Activated CD4-positive, alpha-beta T cell treated with anti-CD3 and anti-CD28 coated beads, Interleukin-2, amount 10 ng/mL, durations not matched to agents 7 days and 5 days (primary cell): ENCODE results near the gene DYDC2. TPM values are rescaled to one million over a fixed set of nuclear protein-coding genes. Genes with fewer than 3 reads are reported as not detected.

Experiments
- CTCF ChIA-PET: fragments of 350-600 bp; sonication (Branson Sonifier 250); formaldehyde crosslinking; loops from one replicate; lab custom pipeline; 2021; ENCODE audit warnings: antibody characterized with exemption; lab: Charles Lee
- POLR2A ChIA-PET: fragments of 350-600 bp; sonication (Branson Sonifier 250); formaldehyde crosslinking; loops from one replicate; lab custom pipeline; 2021; ENCODE audit warnings: antibody characterized with exemption; lab: Charles Lee
- DNase-seq: peaks from one replicate; pipeline ENCODE4 v3.0.0-alpha.2; 2020
- H3K27ac Mint-ChIP-seq: one replicate; pipeline ENCODE4 v1.8.0; 2021; ENCODE audit warnings: mild to moderate bottlenecking, moderate library complexity, mixed read lengths
- H3K27me3 Mint-ChIP-seq: one replicate; pipeline ENCODE4 v1.8.0; 2021; ENCODE audit warnings: mixed read lengths
- H3K36me3 Mint-ChIP-seq: one replicate; pipeline ENCODE4 v1.8.0; 2021; ENCODE audit warnings: low read depth, mixed read lengths
- H3K4me1 Mint-ChIP-seq: one replicate; pipeline ENCODE4 v1.8.0; 2021; ENCODE audit warnings: mixed read lengths
- H3K4me3 Mint-ChIP-seq: one replicate; pipeline ENCODE4 v1.8.0; 2021; ENCODE audit warnings: mild to moderate bottlenecking, moderate library complexity, mixed read lengths
- H3K9me3 Mint-ChIP-seq: one replicate; pipeline ENCODE4 v1.8.0; 2021; ENCODE audit warnings: mixed read lengths
- total RNA-seq, 2 experiments: library from RNA; stranded (reverse); gene quantifications; one replicate each; pipeline ENCODE4 v1.2.3, GENCODE V29; 2021

The DYDC2 gene, protein sequence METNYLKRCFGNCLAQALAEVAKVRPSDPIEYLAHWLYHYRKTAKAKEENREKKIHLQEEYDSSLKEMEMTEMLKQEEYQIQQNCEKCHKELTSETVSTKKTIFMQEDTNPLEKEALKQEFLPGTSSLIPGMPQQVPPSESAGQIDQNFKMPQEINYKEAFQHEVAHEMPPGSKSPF
- total RNA-seq: not detected

DNA sequence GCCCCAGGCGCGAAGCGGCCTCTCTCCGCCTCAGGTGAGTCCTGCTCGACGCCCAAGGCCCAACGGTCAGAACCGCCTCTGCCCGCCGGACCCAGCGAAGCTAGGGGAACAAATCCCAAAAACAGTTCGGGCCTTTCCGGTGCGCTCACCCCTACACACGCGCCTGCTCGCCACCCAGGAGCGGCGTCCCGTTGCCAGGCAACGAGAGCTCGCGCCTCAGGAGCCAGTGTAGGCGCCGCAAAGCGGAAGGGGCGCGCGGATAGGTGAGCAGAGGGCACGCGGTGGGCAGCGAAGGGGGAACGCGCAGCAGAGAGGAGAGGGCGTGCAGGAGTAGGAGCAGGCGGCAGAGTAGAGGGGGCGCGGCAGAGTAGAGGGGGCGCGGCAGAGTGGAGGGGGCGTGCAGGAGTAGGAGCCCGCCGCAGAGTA lies at the start of gene DYDC2, which contains the start of gene DYDC1:
Gene DYDC2 (plus strand): TSS at position 219 of the 426 bp plus-strand sequence. CDS start 5,663 bp downstream, outside the sequence.
Gene DYDC1 (minus strand): TSS at position 193 of the 426 bp plus-strand sequence. CDS start 4,154 bp downstream, outside the sequence.
- H3K9me3 Mint-ChIP-seq: no peaks in the 10 kb centered on the region
- no peaks in the 10 kb centered on the region for H3K36me3 Mint-ChIP-seq
- POLR2A ChIA-PET: no interaction called here
- H3K27ac Mint-ChIP-seq: no peak within 1 kb of the TSS
- peaks cover 9% of the 10 kb centered on the region for H3K4me1 Mint-ChIP-seq
- peak within 1 kb of the TSS; percentile 60 for H3K4me3 Mint-ChIP-seq
- peaks cover 30% of the 10 kb centered on the region for H3K27me3 Mint-ChIP-seq
- CTCF ChIA-PET: no interaction called here
- DNase-seq: peak; percentile 73

DNA sequence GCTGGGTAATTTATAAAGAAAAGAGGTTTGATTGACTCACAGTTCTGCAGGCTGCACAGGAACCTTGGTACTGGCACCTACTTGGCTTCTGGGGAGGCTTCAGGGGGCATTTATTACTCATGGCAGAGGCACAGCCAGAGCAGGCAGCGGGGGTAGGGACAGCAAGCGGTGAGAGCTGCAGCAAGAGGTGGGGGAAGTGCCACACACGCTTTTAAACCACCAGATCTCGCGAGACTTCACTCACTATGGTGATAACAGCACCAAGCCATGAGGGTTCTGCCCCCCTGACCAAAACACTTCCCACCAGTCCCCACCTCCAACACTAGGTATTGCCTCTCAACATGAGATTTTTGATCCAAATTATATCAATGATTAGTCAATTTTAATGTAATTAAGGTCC lies 43.1 kb upstream of the DYDC2 start:
- Mint-ChIP-seq H3K27ac (no peak overlapping the region), H3K27me3 (peaks cover 5% of the 10 kb centered on the region), H3K4me3 (no peak overlapping the region), H3K36me3 (no peaks in the 10 kb centered on the region), H3K9me3 (no peaks in the 10 kb centered on the region), H3K4me1 (no peaks in the 10 kb centered on the region)
- DNase-seq: no peak
- CTCF ChIA-PET: no interaction called here
- POLR2A ChIA-PET: no interaction called here

DNA sequence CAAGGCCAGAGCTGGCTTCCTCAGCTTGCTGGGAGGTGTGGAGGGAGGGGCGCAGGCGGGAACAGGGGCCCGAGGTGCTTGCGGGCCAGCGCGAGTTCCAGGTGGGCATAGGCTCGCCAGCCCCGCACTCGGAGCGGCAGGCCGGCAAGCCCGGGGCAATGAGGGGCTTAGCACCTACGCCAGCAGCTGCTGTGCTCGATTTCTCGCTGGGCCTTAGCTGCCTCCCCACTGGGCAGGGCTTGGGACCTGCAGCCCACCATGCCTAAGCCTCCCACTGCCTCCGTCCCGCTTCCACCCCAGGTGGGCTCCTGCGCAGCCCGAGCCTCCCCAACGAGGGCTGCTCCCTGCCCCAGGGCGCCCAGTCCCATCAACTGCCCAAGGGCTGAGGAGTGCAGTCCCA lies 41.2 kb upstream of the DYDC2 start:
- no peak for DNase-seq
- H3K4me3 Mint-ChIP-seq: no peak overlapping the region
- POLR2A ChIA-PET: no interaction called here
- CTCF ChIA-PET: no interaction called here
- H3K9me3 Mint-ChIP-seq: no peaks in the 10 kb centered on the region
- no peaks in the 10 kb centered on the region for H3K4me1 Mint-ChIP-seq
- peaks cover 7% of the 10 kb centered on the region for H3K27me3 Mint-ChIP-seq
- H3K36me3 Mint-ChIP-seq: no peaks in the 10 kb centered on the region
- no peak overlapping the region for H3K27ac Mint-ChIP-seq

DNA sequence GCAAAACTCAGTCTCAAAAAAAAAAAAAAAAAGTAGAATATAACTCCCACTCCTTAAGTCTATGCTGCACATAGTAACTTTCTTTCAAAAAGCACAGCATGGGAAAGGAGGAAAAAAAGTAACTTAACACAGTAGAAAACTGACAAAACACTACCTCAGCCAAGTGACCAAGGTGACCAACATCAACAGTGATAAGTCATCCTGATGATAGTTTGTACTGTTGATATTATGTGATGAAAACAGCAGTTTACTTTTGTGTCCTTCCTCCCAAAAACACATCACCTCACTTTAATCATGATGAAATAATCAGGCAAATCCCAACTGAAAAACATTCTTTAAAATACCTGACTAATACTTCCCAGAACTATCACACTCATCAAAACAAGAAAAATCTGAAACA lies 37.8 kb upstream of the DYDC2 start:
- no peaks in the 10 kb centered on the region for H3K4me1 Mint-ChIP-seq
- H3K4me3 Mint-ChIP-seq: no peak overlapping the region
- peaks cover 2% of the 10 kb centered on the region for H3K27me3 Mint-ChIP-seq
- no peaks in the 10 kb centered on the region for H3K36me3 Mint-ChIP-seq
- H3K27ac Mint-ChIP-seq: no peak overlapping the region
- ChIA-PET CTCF (no interaction called here), POLR2A (no interaction called here)
- DNase-seq: no peak
- H3K9me3 Mint-ChIP-seq: no peaks in the 10 kb centered on the region

DNA sequence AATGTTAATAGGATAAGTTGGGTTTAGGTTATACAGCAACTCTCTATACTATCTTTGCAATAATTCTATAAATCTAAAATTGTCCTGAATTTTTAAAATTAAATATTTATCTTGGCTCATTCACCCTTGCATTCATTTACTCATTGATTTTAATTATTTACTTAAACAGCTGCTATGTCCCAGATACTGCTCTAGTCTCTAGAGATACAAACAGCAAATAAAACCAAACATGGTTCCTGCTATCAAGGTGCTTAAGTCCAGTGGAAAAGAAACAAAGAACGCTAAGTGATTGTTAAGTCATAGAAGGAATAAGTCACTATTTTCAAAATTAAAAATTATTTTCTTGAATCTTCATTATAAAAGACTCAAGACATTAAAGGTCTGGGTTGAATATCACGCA lies 37.3 kb upstream of the DYDC2 start:
- Mint-ChIP-seq H3K27me3 (peaks cover 4% of the 10 kb centered on the region), H3K36me3 (no peaks in the 10 kb centered on the region), H3K27ac (no peak overlapping the region), H3K4me3 (no peak overlapping the region), H3K9me3 (no peaks in the 10 kb centered on the region), H3K4me1 (no peaks in the 10 kb centered on the region)
- ChIA-PET POLR2A (no interaction called here), CTCF (no interaction called here)
- DNase-seq: no peak

DNA sequence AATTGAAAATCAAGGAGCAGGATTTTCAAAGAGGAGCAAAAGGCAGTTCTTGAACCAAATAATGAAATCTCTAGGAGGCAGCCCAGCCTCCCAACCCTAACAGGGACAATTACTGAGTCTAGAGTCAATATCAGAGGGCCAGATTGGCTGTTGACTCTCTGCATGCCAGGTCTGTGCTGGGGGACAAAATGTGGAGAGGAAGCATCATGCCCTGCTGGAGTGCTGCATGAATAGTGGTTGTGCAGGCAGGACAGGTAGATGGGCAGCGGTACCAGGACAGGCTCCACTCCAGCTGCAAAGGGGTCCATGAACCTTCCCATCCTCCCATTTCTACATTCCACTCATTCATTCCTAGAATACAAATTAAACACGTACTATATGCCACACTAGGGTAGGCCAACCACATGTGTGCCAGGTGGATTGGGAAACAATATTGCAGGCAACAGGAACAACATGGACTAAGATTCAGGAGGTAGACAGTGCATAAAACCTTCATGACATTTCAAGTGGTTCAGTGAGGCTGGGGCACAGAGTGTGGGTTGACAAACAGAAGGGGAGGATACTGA lies 36.8 kb upstream of the DYDC2 start:
- Mint-ChIP-seq H3K4me3 (no peak overlapping the region), H3K9me3 (no peaks in the 10 kb centered on the region), H3K4me1 (no peaks in the 10 kb centered on the region), H3K27me3 (peaks cover 5% of the 10 kb centered on the region), H3K36me3 (no peaks in the 10 kb centered on the region), H3K27ac (no peak overlapping the region)
- POLR2A ChIA-PET: no interaction called here
- CTCF ChIA-PET: no interaction called here
- DNase-seq: no peak

DNA sequence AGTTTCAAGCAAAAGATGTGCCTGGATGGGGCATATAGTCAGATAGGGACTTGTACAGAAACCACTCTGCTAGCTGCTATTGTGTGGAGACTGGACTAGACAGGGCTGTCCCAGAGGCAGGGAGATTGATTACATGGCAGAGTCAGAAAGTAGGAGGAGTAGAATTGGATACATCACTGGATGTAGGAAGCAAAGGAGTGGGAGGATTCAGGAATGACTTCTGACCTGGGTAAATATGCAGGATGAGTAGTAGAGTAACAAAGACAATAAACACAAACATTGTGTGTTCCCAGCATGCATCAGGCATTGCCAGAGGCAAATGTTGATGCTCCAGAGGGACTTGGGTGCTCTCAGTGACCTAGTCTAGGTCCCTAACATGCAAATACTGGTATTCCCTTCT lies 36.2 kb upstream of the DYDC2 start:
- DNase-seq: no peak
- Mint-ChIP-seq H3K27ac (no peak overlapping the region), H3K36me3 (no peaks in the 10 kb centered on the region), H3K9me3 (no peaks in the 10 kb centered on the region), H3K27me3 (peaks cover 5% of the 10 kb centered on the region), H3K4me1 (no peaks in the 10 kb centered on the region), H3K4me3 (no peak overlapping the region)
- CTCF ChIA-PET: no interaction called here
- POLR2A ChIA-PET: no interaction called here

DNA sequence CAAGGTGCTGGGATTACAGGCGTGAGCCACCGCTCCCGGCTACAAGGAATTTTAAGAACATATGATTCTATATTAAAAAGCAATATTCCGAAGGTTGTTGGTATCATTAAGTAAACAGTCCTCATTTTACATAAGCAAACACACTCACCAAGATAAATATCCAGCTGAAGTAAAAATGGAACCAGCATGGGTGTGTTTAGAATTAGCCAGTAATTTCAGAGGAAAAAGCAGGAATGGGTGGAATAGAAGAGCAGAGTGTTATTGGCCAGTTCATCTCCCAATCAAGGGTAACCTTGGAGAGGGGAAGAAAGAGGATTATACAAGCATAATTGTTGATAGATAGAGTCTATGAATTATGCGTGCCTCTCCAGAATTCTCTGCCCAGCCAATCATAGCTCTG lies 35.4 kb upstream of the DYDC2 start:
- H3K4me3 Mint-ChIP-seq: no peak overlapping the region
- POLR2A ChIA-PET: no interaction called here
- no peak for DNase-seq
- no peaks in the 10 kb centered on the region for H3K4me1 Mint-ChIP-seq
- CTCF ChIA-PET: no interaction called here
- H3K27me3 Mint-ChIP-seq: peaks cover 5% of the 10 kb centered on the region
- H3K27ac Mint-ChIP-seq: no peak overlapping the region
- H3K36me3 Mint-ChIP-seq: no peaks in the 10 kb centered on the region
- H3K9me3 Mint-ChIP-seq: no peaks in the 10 kb centered on the region

DNA sequence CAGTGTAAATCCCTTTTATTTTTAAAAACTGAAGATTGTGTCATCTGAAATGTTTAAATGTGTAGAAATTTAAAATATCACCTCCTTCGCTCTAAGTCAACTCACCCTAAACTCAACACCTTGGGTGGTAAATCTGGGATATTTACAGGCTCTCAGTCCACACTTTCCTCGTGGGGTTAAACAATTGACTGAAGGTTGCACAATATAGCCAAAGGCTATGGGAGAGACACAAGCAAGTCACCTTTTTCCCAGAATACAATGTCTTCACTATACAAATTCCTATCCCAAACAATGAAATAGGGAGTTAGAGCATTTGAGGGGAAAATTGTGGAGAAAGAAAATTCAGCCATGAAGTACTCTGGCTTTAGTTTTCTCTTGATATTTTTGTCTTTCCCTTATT lies 34.4 kb upstream of the DYDC2 start:
- no peak for DNase-seq
- Mint-ChIP-seq H3K36me3 (no peaks in the 10 kb centered on the region), H3K4me1 (no peaks in the 10 kb centered on the region), H3K27me3 (peaks cover 7% of the 10 kb centered on the region), H3K27ac (no peak overlapping the region), H3K4me3 (no peak overlapping the region), H3K9me3 (no peaks in the 10 kb centered on the region)
- POLR2A ChIA-PET: no interaction called here
- CTCF ChIA-PET: no interaction called here

DNA sequence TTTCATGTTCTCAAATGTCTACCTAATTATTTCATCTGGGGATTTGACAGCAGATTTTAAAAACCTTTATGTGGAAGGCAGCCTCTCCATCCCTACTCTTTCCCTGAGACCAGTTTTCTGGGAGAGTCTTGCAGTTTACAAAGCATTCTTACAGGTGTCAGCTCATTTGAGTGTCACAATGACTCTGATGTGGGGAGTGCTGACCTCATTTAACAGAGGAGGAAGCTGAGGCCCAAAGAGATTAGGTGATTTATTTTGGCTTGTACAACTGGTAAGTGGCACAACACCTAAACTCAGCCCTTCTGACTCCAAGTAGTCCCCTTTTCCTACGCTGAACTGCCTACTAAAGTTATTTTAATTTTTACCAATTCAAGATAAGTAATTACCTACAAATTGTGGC lies 33.9 kb upstream of the DYDC2 start:
- POLR2A ChIA-PET: no interaction called here
- H3K36me3 Mint-ChIP-seq: no peaks in the 10 kb centered on the region
- DNase-seq: no peak
- no peaks in the 10 kb centered on the region for H3K9me3 Mint-ChIP-seq
- H3K27ac Mint-ChIP-seq: no peak overlapping the region
- H3K27me3 Mint-ChIP-seq: peaks cover 7% of the 10 kb centered on the region
- CTCF ChIA-PET: no interaction called here
- H3K4me3 Mint-ChIP-seq: no peak overlapping the region
- H3K4me1 Mint-ChIP-seq: no peaks in the 10 kb centered on the region

DNA sequence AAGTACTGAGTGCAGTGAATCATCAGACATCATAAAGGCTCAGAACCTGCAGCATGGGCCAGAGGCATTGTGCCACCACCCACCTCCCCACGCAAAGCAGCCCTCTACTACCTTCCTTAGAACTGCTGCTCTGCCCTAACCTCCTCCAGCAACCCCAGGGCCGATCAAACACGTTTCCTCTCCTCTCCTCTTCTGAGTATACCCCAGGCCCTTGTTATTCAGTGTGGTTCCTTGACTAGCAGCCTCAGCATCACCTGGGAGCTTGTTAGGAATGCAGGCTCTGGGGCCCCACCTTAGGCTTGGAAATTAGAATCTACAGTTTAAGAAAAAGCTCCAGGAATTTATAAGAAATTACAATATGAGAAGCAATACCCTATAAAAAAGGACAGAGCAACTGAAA lies 33.3 kb upstream of the DYDC2 start:
- Mint-ChIP-seq H3K4me1 (no peaks in the 10 kb centered on the region), H3K27ac (no peak overlapping the region), H3K27me3 (peaks cover 7% of the 10 kb centered on the region), H3K4me3 (no peak overlapping the region), H3K9me3 (no peaks in the 10 kb centered on the region), H3K36me3 (no peaks in the 10 kb centered on the region)
- ChIA-PET CTCF (interaction anchor here (1.2 kb wide), 1 partner anchor 28 kb away, joined by 4 read pairs; no protein-coding TSS in a partner anchor), POLR2A (no interaction called here)
- no peak for DNase-seq

DNA sequence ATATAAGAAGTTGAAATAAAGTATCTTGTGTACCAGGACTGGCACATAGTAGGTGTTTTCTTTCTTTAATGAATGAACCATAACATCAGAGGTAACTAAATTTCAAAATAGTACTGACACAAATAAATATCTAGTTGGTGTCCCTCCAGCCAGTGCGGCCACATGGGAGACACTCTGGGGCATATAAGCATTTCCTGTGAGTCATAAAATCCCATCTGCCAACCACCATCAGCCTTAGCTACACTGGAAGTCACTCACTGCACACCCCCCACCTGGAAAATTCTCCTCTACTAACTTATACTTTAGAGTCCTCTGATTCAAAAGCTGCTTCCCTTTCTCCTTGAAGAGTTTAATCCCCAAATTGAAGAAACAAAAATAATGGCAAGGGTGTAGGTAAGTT lies 32.5 kb upstream of the DYDC2 start:
- no peak overlapping the region for H3K4me3 Mint-ChIP-seq
- no peaks in the 10 kb centered on the region for H3K36me3 Mint-ChIP-seq
- no peak overlapping the region for H3K27ac Mint-ChIP-seq
- DNase-seq: no peak
- POLR2A ChIA-PET: no interaction called here
- no peaks in the 10 kb centered on the region for H3K4me1 Mint-ChIP-seq
- H3K27me3 Mint-ChIP-seq: peaks cover 5% of the 10 kb centered on the region
- CTCF ChIA-PET: interaction anchor here (1.2 kb wide), 1 partner anchor 29 kb away, joined by 4 read pairs; no protein-coding TSS in a partner anchor
- H3K9me3 Mint-ChIP-seq: no peaks in the 10 kb centered on the region

DNA sequence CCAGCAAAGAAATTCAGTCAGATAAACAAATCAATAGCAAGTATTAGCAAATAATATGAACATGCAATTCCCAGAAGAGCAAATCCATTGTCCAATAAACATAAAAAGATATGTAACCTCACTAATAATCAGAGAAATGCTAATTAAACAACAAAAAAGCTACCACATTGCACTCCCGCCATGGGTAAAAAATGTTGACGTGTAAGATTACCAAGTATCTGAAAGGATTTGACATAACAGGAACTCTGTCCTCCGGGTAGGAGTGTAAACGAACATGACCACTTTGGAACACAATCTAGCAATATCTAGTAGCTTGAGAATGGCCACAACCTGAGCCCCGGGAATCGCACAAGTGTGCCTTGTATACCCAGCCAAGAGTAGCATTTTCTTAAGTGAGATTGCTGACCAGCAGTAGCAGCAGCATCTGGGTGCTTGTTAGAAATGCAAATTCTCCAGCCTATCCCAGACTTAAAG lies 31.7 kb upstream of the DYDC2 start:
- Mint-ChIP-seq H3K9me3 (no peaks in the 10 kb centered on the region), H3K4me1 (no peaks in the 10 kb centered on the region), H3K27ac (no peak overlapping the region), H3K4me3 (no peak overlapping the region), H3K27me3 (peaks cover 5% of the 10 kb centered on the region), H3K36me3 (no peaks in the 10 kb centered on the region)
- CTCF ChIA-PET: no interaction called here
- POLR2A ChIA-PET: no interaction called here
- DNase-seq: no peak

DNA sequence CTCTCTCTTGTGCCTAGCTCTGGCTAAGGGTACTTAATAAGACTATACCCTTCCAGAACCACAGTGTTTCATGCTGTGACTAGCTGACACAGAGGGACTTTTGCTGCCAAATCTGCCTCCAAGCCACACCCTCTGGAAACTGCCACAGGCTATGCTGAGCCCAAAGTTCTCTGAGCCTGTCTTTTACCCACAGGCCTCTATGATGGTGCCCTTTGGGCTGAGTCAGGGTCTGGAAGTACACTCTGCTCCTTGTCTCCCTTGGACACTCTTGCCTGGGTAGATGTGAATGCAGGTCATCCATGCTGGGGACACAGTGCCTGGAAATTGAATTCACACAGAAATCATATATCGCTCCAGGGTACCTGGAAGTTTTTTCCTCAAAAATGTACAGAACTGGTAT lies 22.6 kb upstream of the DYDC2 start:
- no peaks in the 10 kb centered on the region for H3K9me3 Mint-ChIP-seq
- no peak overlapping the region for H3K4me3 Mint-ChIP-seq
- peaks cover 8% of the 10 kb centered on the region for H3K27me3 Mint-ChIP-seq
- H3K4me1 Mint-ChIP-seq: no peaks in the 10 kb centered on the region
- no peak overlapping the region for H3K27ac Mint-ChIP-seq
- POLR2A ChIA-PET: no interaction called here
- H3K36me3 Mint-ChIP-seq: no peaks in the 10 kb centered on the region
- CTCF ChIA-PET: no interaction called here
- DNase-seq: no peak
